Chondrocyte (in vitro differentiated cells): ENCODE results near the gene CPT1A. TPM values are rescaled to one million over a fixed set of nuclear protein-coding genes. Genes with fewer than 3 reads are reported as not detected.
A peak's percentile ranks its signal among the peaks of the same experiment; 100 is the strongest.

Experiments
- DNase-seq: peaks from one replicate; pipeline ENCODE4 v3.0.0; 2021; ENCODE audit warnings: mixed read lengths, low spot score
- H3K27ac Mint-ChIP-seq: one replicate; pipeline ENCODE4 v1.8.0; 2021; ENCODE audit warnings: mild to moderate bottlenecking, moderate library complexity, mixed read lengths; ENCODE audit not compliant: unreplicated experiment
- H3K27me3 Mint-ChIP-seq: 2 replicates; pipeline ENCODE4 v1.8.0; 2021; ENCODE audit warnings: low read depth, mixed read lengths
- H3K36me3 Mint-ChIP-seq: 2 replicates; pipeline ENCODE4 v1.8.0; 2021; ENCODE audit warnings: low read depth, mixed read lengths
- H3K4me1 Mint-ChIP-seq: 2 replicates; pipeline ENCODE4 v1.8.0; 2021; ENCODE audit warnings: low read depth, mild to moderate bottlenecking, mixed read lengths
- H3K4me3 Mint-ChIP-seq: one replicate; pipeline ENCODE4 v1.8.0; 2021; ENCODE audit warnings: mild to moderate bottlenecking, moderate library complexity, mixed read lengths; ENCODE audit not compliant: unreplicated experiment
- H3K9me3 Mint-ChIP-seq: 2 replicates; pipeline ENCODE4 v1.8.0; 2021; ENCODE audit warnings: low read depth, mixed read lengths
- total RNA-seq: library from RNA; stranded (reverse); gene quantifications from 3 replicates; pipeline ENCODE4 v1.2.1, GENCODE V29; 2021
- TF ChIP-seq, protein P1 (sequence below): fragments of 200-600 bp; sonication (generic); IDR thresholded peaks from 2 replicates; pipeline ENCODE4 v1.5.0; 2021; ENCODE audit warnings: antibody characterized with exemption, mild to moderate bottlenecking, moderate library complexity

The CPT1A gene
- total RNA-seq, 1 donor from 2014 or later = 58.8 TPM

DNA sequence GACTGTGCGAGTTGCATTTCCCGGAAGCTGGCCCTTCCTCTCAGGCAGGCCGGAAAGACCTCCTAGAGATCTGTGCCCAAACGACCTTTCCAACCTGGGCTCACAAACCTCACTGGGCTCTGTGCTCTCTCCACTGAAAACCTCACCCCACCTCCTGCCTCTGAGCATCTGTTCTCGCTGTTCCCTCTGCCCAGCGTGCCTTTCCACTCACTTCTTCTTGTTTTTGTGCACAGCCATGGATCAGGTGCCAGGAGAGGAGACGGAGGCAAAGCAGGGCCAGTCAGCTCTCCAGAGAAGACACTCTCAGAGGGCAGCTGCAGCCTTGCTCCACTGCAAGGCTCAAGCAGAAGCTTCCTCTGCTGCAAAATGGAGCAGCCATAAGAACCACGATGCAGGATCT lies 10.9 kb upstream of the CPT1A start:
- Mint-ChIP-seq H3K36me3 (peaks cover 3% of the 10 kb centered on the region), H3K4me3 (no peak overlapping the region), H3K4me1 (peaks cover 5% of the 10 kb centered on the region), H3K9me3 (no peaks in the 10 kb centered on the region), H3K27ac (no peak overlapping the region), H3K27me3 (peaks cover 22% of the 10 kb centered on the region)
- no peak for DNase-seq
- TF ChIP-seq, protein P1, sequence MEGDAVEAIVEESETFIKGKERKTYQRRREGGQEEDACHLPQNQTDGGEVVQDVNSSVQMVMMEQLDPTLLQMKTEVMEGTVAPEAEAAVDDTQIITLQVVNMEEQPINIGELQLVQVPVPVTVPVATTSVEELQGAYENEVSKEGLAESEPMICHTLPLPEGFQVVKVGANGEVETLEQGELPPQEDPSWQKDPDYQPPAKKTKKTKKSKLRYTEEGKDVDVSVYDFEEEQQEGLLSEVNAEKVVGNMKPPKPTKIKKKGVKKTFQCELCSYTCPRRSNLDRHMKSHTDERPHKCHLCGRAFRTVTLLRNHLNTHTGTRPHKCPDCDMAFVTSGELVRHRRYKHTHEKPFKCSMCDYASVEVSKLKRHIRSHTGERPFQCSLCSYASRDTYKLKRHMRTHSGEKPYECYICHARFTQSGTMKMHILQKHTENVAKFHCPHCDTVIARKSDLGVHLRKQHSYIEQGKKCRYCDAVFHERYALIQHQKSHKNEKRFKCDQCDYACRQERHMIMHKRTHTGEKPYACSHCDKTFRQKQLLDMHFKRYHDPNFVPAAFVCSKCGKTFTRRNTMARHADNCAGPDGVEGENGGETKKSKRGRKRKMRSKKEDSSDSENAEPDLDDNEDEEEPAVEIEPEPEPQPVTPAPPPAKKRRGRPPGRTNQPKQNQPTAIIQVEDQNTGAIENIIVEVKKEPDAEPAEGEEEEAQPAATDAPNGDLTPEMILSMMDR = no peak

DNA sequence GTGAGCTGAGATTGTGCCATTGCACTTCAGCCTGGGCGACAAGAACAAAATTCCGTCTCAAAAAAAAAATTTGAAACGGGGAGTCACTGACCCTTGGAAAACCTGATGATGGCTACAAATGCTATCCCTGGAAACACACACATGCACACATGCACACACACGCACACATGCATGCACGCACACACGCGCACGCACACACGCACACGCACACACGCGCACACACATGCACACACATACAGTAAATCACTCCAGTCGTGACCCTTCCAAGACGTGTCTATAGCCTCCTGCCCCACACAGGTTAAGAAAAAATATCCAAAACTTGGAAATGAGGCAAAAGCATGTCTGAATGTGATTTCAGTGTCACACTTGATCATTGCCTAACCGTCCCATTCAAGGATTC lies 6.7 kb upstream of the CPT1A start:
- Mint-ChIP-seq H3K27me3 (peaks cover 28% of the 10 kb centered on the region), H3K36me3 (peaks cover 3% of the 10 kb centered on the region), H3K9me3 (no peaks in the 10 kb centered on the region), H3K4me3 (no peak overlapping the region), H3K4me1 (peaks cover 10% of the 10 kb centered on the region), H3K27ac (no peak overlapping the region)
- TF ChIP-seq, protein P1 = no peak
- no peak for DNase-seq

DNA sequence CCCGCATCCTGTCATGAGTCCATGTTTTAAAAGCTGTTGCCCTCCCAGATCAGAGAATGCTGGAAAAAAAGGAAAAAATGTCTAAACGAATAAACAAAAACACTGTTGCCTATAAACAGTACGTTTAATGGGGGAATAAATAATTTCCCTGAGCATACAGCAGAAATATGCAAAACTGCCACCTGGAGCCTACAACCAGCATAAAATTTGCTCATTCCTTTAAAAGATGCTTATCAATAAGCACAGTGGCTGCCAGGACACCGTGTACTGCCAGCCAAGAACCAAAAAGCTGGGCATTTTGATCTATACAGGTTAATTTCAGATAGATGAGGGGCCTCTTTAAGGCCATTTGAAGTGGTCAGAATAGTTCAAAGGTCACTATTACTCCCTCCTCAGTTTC lies 5.7 kb upstream of the CPT1A start:
- no peak overlapping the region for H3K27ac Mint-ChIP-seq
- DNase-seq = peak; percentile 0
- H3K4me3 Mint-ChIP-seq = no peak overlapping the region
- no peaks in the 10 kb centered on the region for H3K9me3 Mint-ChIP-seq
- TF ChIP-seq, protein P1 = no peak
- H3K36me3 Mint-ChIP-seq = peaks cover 2% of the 10 kb centered on the region
- peaks cover 19% of the 10 kb centered on the region for H3K4me1 Mint-ChIP-seq
- peaks cover 25% of the 10 kb centered on the region for H3K27me3 Mint-ChIP-seq

- no peaks in the 10 kb centered on the region for H3K9me3 Mint-ChIP-seq
- TF ChIP-seq, protein P1 = no peak
- H3K36me3 Mint-ChIP-seq = peaks cover 2% of the 10 kb centered on the region
- H3K27ac Mint-ChIP-seq = no peak overlapping the region
- peaks cover 23% of the 10 kb centered on the region for H3K27me3 Mint-ChIP-seq
- peaks cover 24% of the 10 kb centered on the region for H3K4me1 Mint-ChIP-seq
- DNase-seq = no peak
- H3K4me3 Mint-ChIP-seq = no peak overlapping the region
These were observed 3.8 kb upstream of the CPT1A start for GRCh38 chr11:68845351-68846002.

DNA sequence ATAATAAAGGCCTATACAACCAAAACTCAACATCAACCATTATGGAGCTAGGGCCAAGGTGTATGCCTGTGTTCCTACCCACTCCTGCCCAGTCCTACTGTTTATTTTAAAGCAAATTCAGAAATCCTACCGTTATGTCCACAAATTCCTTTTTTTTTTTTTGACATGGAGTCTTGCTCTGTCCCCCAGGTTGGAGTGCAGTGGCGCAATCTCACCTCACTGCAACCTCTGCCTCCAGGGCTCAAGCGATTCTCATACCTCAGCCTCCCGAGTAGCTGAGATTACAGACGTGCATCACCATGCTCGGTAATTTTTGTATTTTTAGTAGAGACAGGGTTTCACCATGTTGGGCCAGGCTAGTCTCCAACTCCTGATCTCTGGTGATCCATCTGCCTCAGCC lies 3.1 kb upstream of the CPT1A start:
- no peak for DNase-seq
- H3K9me3 Mint-ChIP-seq = no peaks in the 10 kb centered on the region
- peaks cover 31% of the 10 kb centered on the region for H3K4me1 Mint-ChIP-seq
- H3K4me3 Mint-ChIP-seq = no peak overlapping the region
- TF ChIP-seq, protein P1 = no peak
- no peak overlapping the region for H3K27ac Mint-ChIP-seq
- H3K36me3 Mint-ChIP-seq = peaks cover 2% of the 10 kb centered on the region
- peaks cover 23% of the 10 kb centered on the region for H3K27me3 Mint-ChIP-seq
